GM12878 (cell line): ENCODE measurements around the gene MFSD6.

Experiments used
- CTCF ChIP-seq, 3 experiments: IDR thresholded peaks in 2 of 3; conservative IDR thresholded peaks in 1 of 3; 2 replicates each; pipeline ENCODE4 v1.5.1; 2011; ENCODE audit warnings: low read depth in 3 of 3, low read length in 3 of 3, mild to moderate bottlenecking in 3 of 3, control low read depth in 2 of 3, moderate library complexity in 2 of 3, inconsistent platforms in 1 of 3, mixed read lengths in 1 of 3; ENCODE audit not compliant: control insufficient read depth in 2 of 3, insufficient read depth in 1 of 3; ENCODE audit errors: extremely low read depth in 1 of 3
- IRF3 ChIP-seq: fragments of 450-650 bp; IDR thresholded peaks from 2 replicates; pipeline ENCODE4 v1.6.1; 2014; ENCODE audit warnings: mild to moderate bottlenecking
- USF1 ChIP-seq: IDR thresholded peaks from 2 replicates; pipeline ENCODE4 v1.6.1; 2011; ENCODE audit warnings: borderline replicate concordance, low read depth, mild to moderate bottlenecking, moderate library complexity, mixed read lengths, low read length; ENCODE audit not compliant: insufficient read depth; ENCODE audit errors: extremely low read length

- no peak for TF ChIP-seq IRF3
- TF ChIP-seq USF1: no peak
- TF ChIP-seq CTCF (IDR thresholded peaks at IDR 0.05 in 2 of 3, conservative IDR thresholded peaks at IDR 0.05 in 1 of 3; ENCODE audit: control insufficient read depth in 2 of 3, extremely low read depth in 1 of 3, insufficient read depth in 1 of 3, low read depth in 3 of 3, low read length in 3 of 3): no peak
Measured at GRCh38 chr2:190360965-190361364, 47.2 kb upstream of the MFSD6 start.
